HepG2 (cell line): ENCODE results near the gene ZCCHC9. TPM values are rescaled to one million over a fixed set of nuclear protein-coding genes. Genes with fewer than 3 reads are reported as not detected.

Source experiments
- ATM ChIP-seq: fragments of 450-650 bp; IDR thresholded peaks from 2 replicates; pipeline ENCODE4 v1.7.1; 2017; ENCODE audit warnings: mild to moderate bottlenecking, borderline replicate concordance
- CTCF ChIP-seq: sonication (generic); formaldehyde crosslinking; IDR thresholded peaks from 2 replicates; pipeline ENCODE4 v1.5.0; 2020; ENCODE audit warnings: mild to moderate bottlenecking, missing genetic modification reagents, moderate library complexity
- DMAP1 ChIP-seq: IDR thresholded peaks from 2 replicates; pipeline ENCODE4 v1.6.1; 2016
- ELF4 ChIP-seq: sonication (generic); formaldehyde crosslinking; IDR thresholded peaks from 2 replicates; pipeline ENCODE4 v1.5.0; 2020; ENCODE audit warnings: missing genetic modification reagents, mild to moderate bottlenecking, moderate library complexity, borderline replicate concordance
- ETV6 ChIP-seq: sonication (generic); formaldehyde crosslinking; conservative IDR thresholded peaks from 2 replicates; pipeline ENCODE4 v1.4.0; 2020; ENCODE audit warnings: missing genetic modification reagents
- KAT8 ChIP-seq: IDR thresholded peaks from 2 replicates; pipeline ENCODE4 v1.6.1; 2016; ENCODE audit warnings: missing genetic modification reagents, missing compliant biosample characterization
- KLF6 ChIP-seq: IDR thresholded peaks from 2 replicates; pipeline ENCODE4 v1.8.0; 2016; ENCODE audit warnings: missing biosample characterization, missing genetic modification reagents
- MAFF ChIP-seq: IDR thresholded peaks from 2 replicates; pipeline ENCODE4 v1.6.1; 2011; ENCODE audit warnings: low read depth, low read length, improper control_type of control experiment
- MAFK ChIP-seq, 2 experiments: IDR thresholded peaks in 1 of 2; conservative IDR thresholded peaks in 1 of 2; 2 replicates each; pipeline ENCODE4 v1.6.1; 2011; ENCODE audit warnings: improper control_type of control experiment in 2 of 2, low read length in 2 of 2
- ZBTB10 ChIP-seq: sonication (generic); formaldehyde crosslinking; IDR thresholded peaks from 2 replicates; pipeline ENCODE4 v1.4.0; 2020; ENCODE audit warnings: missing genetic modification reagents, borderline replicate concordance
- ZFP37 ChIP-seq: sonication (generic); formaldehyde crosslinking; IDR thresholded peaks from 2 replicates; pipeline ENCODE4 v1.4.0; 2020; ENCODE audit warnings: missing genetic modification reagents, borderline replicate concordance
- ZNF317 ChIP-seq: sonication (generic); formaldehyde crosslinking; IDR thresholded peaks from 2 replicates; pipeline ENCODE4 v1.5.0; 2020; ENCODE audit warnings: mild to moderate bottlenecking, missing genetic modification reagents
- ZNF572 ChIP-seq: sonication (generic); formaldehyde crosslinking; IDR thresholded peaks from 2 replicates; pipeline ENCODE4 v1.5.1; 2020; ENCODE audit warnings: mild to moderate bottlenecking, missing genetic modification reagents
- ZNF576 ChIP-seq: sonication (generic); formaldehyde crosslinking; IDR thresholded peaks from 2 replicates; pipeline ENCODE4 v1.4.0; 2020; ENCODE audit warnings: mild to moderate bottlenecking, missing genetic modification reagents
- polyA plus RNA-seq, 8 experiments: library from polyadenylated mRNA; depleted of rRNA in 3 of 8; stranded (reverse) in 7 of 8; unstranded in 1 of 8; fragments of >200 nt; fragmentation: Illumina TruSeq in 4 of 8; extraction: Trizol in 4 of 8; gene quantifications; 2 replicates each; pipeline versions ENCODE4 v1.2.1 to v1.2.3, GENCODE V29; 2011 to 2016; ENCODE audit warnings: low read depth in 4 of 8, missing spikeins in 1 of 8, mixed read lengths in 1 of 8; ENCODE audit not compliant: insufficient read depth in 1 of 8
- total RNA-seq, 5 experiments: library from RNA; depleted of rRNA; stranded (reverse); fragments of >200 nt; fragmentation: Illumina TruSeq; extraction: Trizol; gene quantifications; 2 replicates each; pipeline ENCODE4 v1.2.3, GENCODE V29; 2016; ENCODE audit warnings: low read depth in 1 of 5
- TF ChIP-seq, protein P1 (sequence below): sonication (generic); formaldehyde crosslinking; IDR thresholded peaks from 2 replicates; pipeline ENCODE4 v1.4.0; 2020; ENCODE audit warnings: missing genetic modification reagents
- TF ChIP-seq, protein P2 (sequence below): sonication (generic); IDR thresholded peaks from 2 replicates; pipeline ENCODE4 v1.6.1; 2016; ENCODE audit warnings: low read depth, borderline replicate concordance
- TF ChIP-seq, protein P3 (sequence below): IDR thresholded peaks from 2 replicates; pipeline ENCODE4 v1.6.1; 2012; ENCODE audit warnings: low read length, improper control_type of control experiment

Gene ZCCHC9
- total and polyA plus RNA-seq, 2 of the 13 experiments (the other 11 are each of a cell fraction or from before 2014, with no cell fraction given) = 28.7 to 52.5 TPM

GRCh38 chr5:81301271-81302015 lies at the start of gene ZCCHC9 (continued):
- TF ChIP-seq, protein P1, sequence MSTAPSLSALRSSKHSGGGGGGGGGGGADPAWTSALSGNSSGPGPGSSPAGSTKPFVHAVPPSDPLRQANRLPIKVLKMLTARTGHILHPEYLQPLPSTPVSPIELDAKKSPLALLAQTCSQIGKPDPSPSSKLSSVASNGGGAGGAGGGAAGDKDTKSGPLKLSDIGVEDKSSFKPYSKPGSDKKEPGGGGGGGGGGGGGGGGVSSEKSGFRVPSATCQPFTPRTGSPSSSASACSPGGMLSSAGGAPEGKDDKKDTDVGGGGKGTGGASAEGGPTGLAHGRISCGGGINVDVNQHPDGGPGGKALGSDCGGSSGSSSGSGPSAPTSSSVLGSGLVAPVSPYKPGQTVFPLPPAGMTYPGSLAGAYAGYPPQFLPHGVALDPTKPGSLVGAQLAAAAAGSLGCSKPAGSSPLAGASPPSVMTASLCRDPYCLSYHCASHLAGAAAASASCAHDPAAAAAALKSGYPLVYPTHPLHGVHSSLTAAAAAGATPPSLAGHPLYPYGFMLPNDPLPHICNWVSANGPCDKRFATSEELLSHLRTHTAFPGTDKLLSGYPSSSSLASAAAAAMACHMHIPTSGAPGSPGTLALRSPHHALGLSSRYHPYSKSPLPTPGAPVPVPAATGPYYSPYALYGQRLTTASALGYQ (CRISPR knock-in tag) = no peak
- TF ChIP-seq MAFF = no peak
- no peak for TF ChIP-seq ZNF317
- no peak for TF ChIP-seq ZFP37 (CRISPR knock-in tag)
- TF ChIP-seq ETV6 = no peak
- TF ChIP-seq ZBTB10 (CRISPR knock-in tag) = no peak
- TF ChIP-seq, protein P2, sequence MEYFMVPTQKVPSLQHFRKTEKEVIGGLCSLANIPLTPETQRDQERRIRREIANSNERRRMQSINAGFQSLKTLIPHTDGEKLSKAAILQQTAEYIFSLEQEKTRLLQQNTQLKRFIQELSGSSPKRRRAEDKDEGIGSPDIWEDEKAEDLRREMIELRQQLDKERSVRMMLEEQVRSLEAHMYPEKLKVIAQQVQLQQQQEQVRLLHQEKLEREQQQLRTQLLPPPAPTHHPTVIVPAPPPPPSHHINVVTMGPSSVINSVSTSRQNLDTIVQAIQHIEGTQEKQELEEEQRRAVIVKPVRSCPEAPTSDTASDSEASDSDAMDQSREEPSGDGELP = peak; percentile 78
- peak; percentile 84 for TF ChIP-seq CTCF
- TF ChIP-seq MAFK (conservative IDR thresholded peaks at IDR 0.05 in 1 of 2, IDR thresholded peaks at IDR 0.05 in 1 of 2; ENCODE audit: low read length in 2 of 2) = no peak
- TF ChIP-seq ELF4 = no peak
- TF ChIP-seq DMAP1 (CRISPR knock-in tag) = peak; percentile 82
- TF ChIP-seq, protein P3, sequence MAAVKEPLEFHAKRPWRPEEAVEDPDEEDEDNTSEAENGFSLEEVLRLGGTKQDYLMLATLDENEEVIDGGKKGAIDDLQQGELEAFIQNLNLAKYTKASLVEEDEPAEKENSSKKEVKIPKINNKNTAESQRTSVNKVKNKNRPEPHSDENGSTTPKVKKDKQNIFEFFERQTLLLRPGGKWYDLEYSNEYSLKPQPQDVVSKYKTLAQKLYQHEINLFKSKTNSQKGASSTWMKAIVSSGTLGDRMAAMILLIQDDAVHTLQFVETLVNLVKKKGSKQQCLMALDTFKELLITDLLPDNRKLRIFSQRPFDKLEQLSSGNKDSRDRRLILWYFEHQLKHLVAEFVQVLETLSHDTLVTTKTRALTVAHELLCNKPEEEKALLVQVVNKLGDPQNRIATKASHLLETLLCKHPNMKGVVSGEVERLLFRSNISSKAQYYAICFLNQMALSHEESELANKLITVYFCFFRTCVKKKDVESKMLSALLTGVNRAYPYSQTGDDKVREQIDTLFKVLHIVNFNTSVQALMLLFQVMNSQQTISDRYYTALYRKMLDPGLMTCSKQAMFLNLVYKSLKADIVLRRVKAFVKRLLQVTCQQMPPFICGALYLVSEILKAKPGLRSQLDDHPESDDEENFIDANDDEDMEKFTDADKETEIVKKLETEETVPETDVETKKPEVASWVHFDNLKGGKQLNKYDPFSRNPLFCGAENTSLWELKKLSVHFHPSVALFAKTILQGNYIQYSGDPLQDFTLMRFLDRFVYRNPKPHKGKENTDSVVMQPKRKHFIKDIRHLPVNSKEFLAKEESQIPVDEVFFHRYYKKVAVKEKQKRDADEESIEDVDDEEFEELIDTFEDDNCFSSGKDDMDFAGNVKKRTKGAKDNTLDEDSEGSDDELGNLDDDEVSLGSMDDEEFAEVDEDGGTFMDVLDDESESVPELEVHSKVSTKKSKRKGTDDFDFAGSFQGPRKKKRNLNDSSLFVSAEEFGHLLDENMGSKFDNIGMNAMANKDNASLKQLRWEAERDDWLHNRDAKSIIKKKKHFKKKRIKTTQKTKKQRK = no peak
- TF ChIP-seq ZNF576 (CRISPR knock-in tag) = no peak
- TF ChIP-seq KAT8 = peak; percentile 97
- TF ChIP-seq KLF6 = peak; percentile 94
- TF ChIP-seq ATM = no peak
- 0 out of 2 replicates have a peak, but pooled peaks have one; percentile 21 for TF ChIP-seq ZNF572
